Transverse colon (tissue), 3 donors: ENCODE measurements around the gene ERGIC1.

Experiments
- CTCF ChIP-seq, 5 experiments: fragments of 200-600 bp in 3 of 5; fragments of 450-650 bp in 2 of 5; sonication (generic) in 3 of 5; IDR thresholded peaks; 1 replicate in 2 of 5; 2 replicates in 3 of 5; pipeline ENCODE4 v1.5.1; 2016 to 2017; ENCODE audit warnings: antibody characterized with exemption in 5 of 5, inconsistent platforms in 3 of 5, mild to moderate bottlenecking in 2 of 5, moderate library complexity in 1 of 5
- POLR2A ChIP-seq: fragments of 450-650 bp; IDR thresholded peaks from one replicate; pipeline ENCODE4 v1.6.1; 2016; ENCODE audit warnings: antibody characterized with exemption, mild to moderate bottlenecking, moderate library complexity

GRCh38 chr5:172920995-172921394 lies 86.9 kb downstream of the ERGIC1 start:
- TF ChIP-seq CTCF (IDR thresholded peaks at IDR 0.05) (no peak), POLR2A (no peak)
